Measurements from ENCODE around the gene PTAR1.

- TF ChIP-seq CTCF (IDR thresholded peaks at IDR 0.05; ENCODE audit: low read length) (no peak), EZH2 (optimal IDR thresholded peaks at IDR 0.05; ENCODE audit: low read depth, low read length) (no peak)
Observed at GRCh38 chr9:69697475-69697874, 62.3 kb downstream of the PTAR1 start.

Measured in MM.1S (cell line).